K562 (cell line): ENCODE measurements around the gene B3GNT7. TPM values are rescaled to one million over a fixed set of nuclear protein-coding genes. Genes with fewer than 3 reads are reported as not detected.

ENCODE experiments used
- ATAC-seq: fragments of 200-7000 bp; cut with Tn5 transposase; 3 replicates; pipeline ENCODE4 v1.9.1; 2020; ENCODE audit warnings: moderate library complexity
- BruUV-seq: library from RNA; stranded (reverse); fragments of 400-500 nt; replicated peaks from 2 replicates; lab custom pipeline; 2021; lab: Mats Ljungman, UMichigan
- CTCF ChIA-PET: fragments of 300-600 bp; formaldehyde crosslinking; extraction: SDS; loops from one replicate; lab custom pipeline; 2021; ENCODE audit warnings: low intra/inter-chr PET ratio; lab: Yijun Ruan, JAX
- POLR2A ChIA-PET: fragments of 300-600, 350-650 bp; sonication (Branson Sonifier 250); formaldehyde crosslinking; extraction: SDS; loops from one replicate; lab custom pipeline; 2021; ENCODE audit warnings: antibody characterized with exemption, inconsistent platforms; lab: Yijun Ruan, JAX
- DNase-seq, 4 experiments: peaks; one replicate each; pipeline versions ENCODE4 v3.0.0 to v3.0.0-alpha.2; 2011 to 2018; ENCODE audit warnings: low spot score in 3 of 4, mixed read lengths in 3 of 4; ENCODE audit errors: extremely low read depth in 1 of 4
- FAIRE-seq: peaks from 2 replicates; lab custom pipeline; 2011; peaks lifted over from hg19 to GRCh38; lab: Jason Lieb, UNC
- H2AFZ ChIP-seq: 2 replicates; pipeline ENCODE4 v1.6.0; 2011; ENCODE audit warnings: low read depth, low read length, control low read depth, inconsistent platforms
- H3K27ac ChIP-seq: fragments of 200-600 bp; 3 replicates; pipeline ENCODE4 v1.8.0; 2011; ENCODE audit warnings: low read depth, mild to moderate bottlenecking, control low read depth, inconsistent platforms, low read length, moderate library complexity, mixed read lengths; ENCODE audit errors: extremely low read depth
- H3K27me3 ChIP-seq, 2 experiments: fragments of 300-600 bp in 1 of 2; 2 replicates in 1 of 2; 3 replicates in 1 of 2; pipeline versions ENCODE4 v1.6.0 to v1.8.0; 2011; ENCODE audit warnings: inconsistent platforms in 2 of 2, low read length in 2 of 2, mild to moderate bottlenecking in 1 of 2, mixed read lengths in 1 of 2, moderate library complexity in 1 of 2; ENCODE audit not compliant: control insufficient read depth in 2 of 2, insufficient read depth in 2 of 2
- H3K36me3 ChIP-seq: fragments of 300-600 bp; 3 replicates; pipeline ENCODE4 v1.8.0; 2011; ENCODE audit warnings: mild to moderate bottlenecking, low read length, inconsistent platforms; ENCODE audit not compliant: control insufficient read depth, insufficient read depth
- H3K4me1 ChIP-seq, 2 experiments: fragments of 200-600 bp in 1 of 2; replicated peaks in 1 of 2; 2 replicates in 1 of 2; 3 replicates in 1 of 2; pipeline versions ENCODE4 v1.5.1 to v1.8.0; 2011; ENCODE audit warnings: inconsistent platforms in 2 of 2, low read length in 2 of 2, mild to moderate bottlenecking in 1 of 2, mixed read lengths in 1 of 2, moderate library complexity in 1 of 2; ENCODE audit not compliant: control insufficient read depth in 2 of 2, insufficient read depth in 2 of 2
- H3K4me2 ChIP-seq: 2 replicates; pipeline ENCODE4 v1.6.1; 2011; ENCODE audit warnings: low read length, control low read depth, inconsistent platforms, mixed read lengths; ENCODE audit not compliant: insufficient read depth
- H3K4me3 ChIP-seq: fragments of 200-600 bp; sonication (generic), shearing (Covaris generic); 2 replicates; pipeline ENCODE4 v1.5.1; 2016; ENCODE audit warnings: control low read depth, inconsistent platforms
- H3K79me2 ChIP-seq: fragments of 200-600 bp; 3 replicates; pipeline ENCODE4 v1.8.0; 2011; ENCODE audit warnings: low read length, inconsistent platforms; ENCODE audit not compliant: control insufficient read depth, insufficient read depth
- H3K9ac ChIP-seq, 2 experiments: 2 replicates each; pipeline versions ENCODE4 v1.6.0 to v1.6.1; 2011; ENCODE audit warnings: low read depth in 2 of 2, low read length in 2 of 2, control low read depth in 1 of 2, inconsistent platforms in 1 of 2, mild to moderate bottlenecking in 1 of 2, mixed read lengths in 1 of 2; ENCODE audit not compliant: insufficient read depth in 1 of 2
- H3K9me1 ChIP-seq: one replicate; pipeline ENCODE4 v1.6.0; 2011; ENCODE audit warnings: inconsistent platforms, mild to moderate bottlenecking, low read length, moderate library complexity; ENCODE audit not compliant: control insufficient read depth, insufficient read depth
- H3K9me3 ChIP-seq: replicated peaks from 2 replicates; pipeline ENCODE4 v1.5.1; 2011; ENCODE audit warnings: low read depth, low read length, inconsistent platforms; ENCODE audit not compliant: control insufficient read depth, insufficient read depth
- H4K20me1 ChIP-seq: replicated peaks from 2 replicates; pipeline ENCODE4 v1.6.1; 2011; ENCODE audit warnings: low read length, inconsistent platforms, mixed read lengths; ENCODE audit not compliant: control insufficient read depth, insufficient read depth
- CREB3L1 ChIP-seq: fragments of 450-650 bp; IDR thresholded peaks from 2 replicates; pipeline ENCODE4 v1.6.1; 2014; ENCODE audit warnings: low read depth, mild to moderate bottlenecking, moderate library complexity, borderline replicate concordance
- GABPB1 ChIP-seq: sonication (generic); formaldehyde crosslinking; IDR thresholded peaks from 2 replicates; pipeline ENCODE4 v1.8.0; 2022; ENCODE audit warnings: mild to moderate bottlenecking, missing genetic modification reagents
- GABPB2 ChIP-seq: fragments of 250-450 bp; sonication (Bioruptor Pico); conservative IDR thresholded peaks from 2 replicates; pipeline ENCODE4 v1.5.1; 2021; ENCODE audit warnings: mild to moderate bottlenecking
- HDAC3 ChIP-seq: fragments of 450-650 bp; IDR thresholded peaks from 2 replicates; pipeline ENCODE4 v1.6.1; 2018; ENCODE audit warnings: borderline replicate concordance, mild to moderate bottlenecking, moderate library complexity; ENCODE audit not compliant: partially characterized antibody
- HDAC8 ChIP-seq: fragments of 450-650 bp; IDR thresholded peaks from 2 replicates; pipeline ENCODE4 v1.6.1; 2016; ENCODE audit warnings: mild to moderate bottlenecking, missing genetic modification characterization, moderate library complexity, missing compliant biosample characterization
- HMG20A ChIP-seq: fragments of 450-650 bp; formaldehyde crosslinking; conservative IDR thresholded peaks from 2 replicates; pipeline ENCODE4 v1.4.0; 2020; ENCODE audit warnings: mild to moderate bottlenecking, mixed read lengths
- MXD1 ChIP-seq: fragments of 250-450 bp; sonication (Bioruptor Pico); IDR thresholded peaks from 2 replicates; pipeline ENCODE4 v1.8.0; 2021; ENCODE audit warnings: borderline replicate concordance, mild to moderate bottlenecking, moderate library complexity; ENCODE audit not compliant: poor library complexity, severe bottlenecking
- NBN ChIP-seq: fragments of 450-650 bp; IDR thresholded peaks from 2 replicates; pipeline ENCODE4 v1.6.1; 2016; ENCODE audit warnings: low read depth, mild to moderate bottlenecking
- PCBP2 ChIP-seq: fragments of 200-400 bp; formaldehyde crosslinking; IDR thresholded peaks from 2 replicates; pipeline ENCODE4 v1.6.1; 2018; ENCODE audit warnings: low read length, low read depth, mild to moderate bottlenecking, moderate library complexity; ENCODE audit not compliant: poor library complexity, severe bottlenecking
- SMAD4 ChIP-seq: fragments of 250-450 bp; sonication (Bioruptor Pico); conservative IDR thresholded peaks from 2 replicates; pipeline ENCODE4 v1.8.0; 2021; ENCODE audit warnings: inconsistent platforms, mild to moderate bottlenecking, moderate library complexity
- SMARCC2 ChIP-seq: fragments of 450-650 bp; IDR thresholded peaks from 2 replicates; pipeline ENCODE4 v1.6.1; 2017; ENCODE audit warnings: antibody characterized with exemption, moderate library complexity, mild to moderate bottlenecking, low read depth
- TCF7 ChIP-seq: sonication (generic); IDR thresholded peaks from 2 replicates; pipeline ENCODE4 v1.6.1; 2016; ENCODE audit warnings: antibody characterized with exemption, borderline replicate concordance
- ZBTB33 ChIP-seq: sonication (generic); formaldehyde crosslinking; IDR thresholded peaks from 2 replicates; pipeline ENCODE4 v1.8.1; 2023; ENCODE audit warnings: mild to moderate bottlenecking, missing genetic modification reagents
- ZBTB43 ChIP-seq: sonication (generic); formaldehyde crosslinking; IDR thresholded peaks from 2 replicates; pipeline ENCODE4 v1.8.0; 2023; ENCODE audit warnings: mild to moderate bottlenecking, missing genetic modification reagents
- ZNF12 ChIP-seq: sonication (generic); formaldehyde crosslinking; IDR thresholded peaks from 2 replicates; pipeline ENCODE4 v1.4.0; 2020; ENCODE audit warnings: mild to moderate bottlenecking, missing genetic modification reagents
- ZNF324 ChIP-seq: fragments of 250-450 bp; sonication (Bioruptor Pico); IDR thresholded peaks from 2 replicates; pipeline ENCODE4 v1.4.0; 2020; ENCODE audit warnings: mild to moderate bottlenecking
- ZNF644 ChIP-seq: fragments of 200-800 bp; sonication (Bioruptor generic); IDR thresholded peaks from 2 replicates; pipeline ENCODE4 v1.6.1; 2016; ENCODE audit warnings: low read depth, missing genetic modification characterization, missing compliant biosample characterization
- WGBS: fragments of 100-300 bp; shearing (Covaris generic); methylation state at CpG from one replicate; pipeline ENCODE4 v1.1.6; 2016; ENCODE audit warnings: low coverage, mixed read lengths; ENCODE audit not compliant: insufficient coverage; ENCODE audit errors: missing lambda C conversion rate; 5-methylcytosine and 5-hydroxymethylcytosine counted together
- in situ Hi-C: fragments of 300-500 bp; cut with MboI; formaldehyde crosslinking; loops from 4 replicates; pipeline ENCODE4 v1.15.0; 2018; ENCODE audit warnings: inconsistent platforms, mixed read lengths
- intact Hi-C: fragments of 100-400 bp; cut with micrococcal nuclease; formaldehyde crosslinking; loops from 2 replicates; pipeline ENCODE4 v1.14.2; 2022
- polyA plus RNA-seq, 8 experiments: library from polyadenylated mRNA; depleted of rRNA in 4 of 8; stranded (reverse) in 5 of 8; unstranded in 3 of 8; fragments of >200 nt; fragmentation: Nextera tagmentation in 2 of 8; fragmentation: Illumina TruSeq in 1 of 8; extraction: Ambion mirVana in 2 of 8; extraction: Trizol in 1 of 8; gene quantifications; 2 replicates each; pipeline versions ENCODE4 v1.2.1 to v1.2.3, GENCODE V29; 2011 to 2014; ENCODE audit warnings: inconsistent platforms in 1 of 8, missing spikeins in 1 of 8
- total RNA-seq, 7 experiments: library from RNA; depleted of rRNA in 6 of 7; stranded (reverse); fragments of >200 nt in 6 of 7; fragmentation: Illumina TruSeq in 2 of 7; extraction: Trizol in 2 of 7; gene quantifications; 2 replicates each; pipeline versions ENCODE4 v1.2.1 to v1.2.3, GENCODE V29; 2011 to 2021; ENCODE audit warnings: low replicate concordance in 1 of 7

Gene B3GNT7
- total and polyA plus RNA-seq, 9 of the 15 experiments (the other 6 are each of a cell fraction or from before 2014, with no cell fraction given), result 0.20 TPM; not detected in 8

GRCh38 chr2:231371430-231372054 lies 24.0 kb upstream of the B3GNT7 start:
- WGBS, result 39% methylated on average over 11 of the region's 13 CpGs
- H3K4me3 ChIP-seq, result no peak overlapping the region
- peaks cover 0 to 7% of the 10 kb centered on the region in 2 experiments; a peak in 1 of 5 replicates for H3K27me3 ChIP-seq
- H2AFZ ChIP-seq, result no peak overlapping the region
- H4K20me1 ChIP-seq, result no peaks in the 10 kb centered on the region
- H3K79me2 ChIP-seq, result no peaks in the 10 kb centered on the region
- no peaks in the 10 kb centered on the region for H3K9me1 ChIP-seq
- FAIRE-seq (no peak), ATAC-seq (no peak), DNase-seq (no peak)
- intact Hi-C loops, result no loop called here
- no peaks in the 10 kb centered on the region for H3K36me3 ChIP-seq
- BruUV-seq, result no TSS peak
- no peak overlapping the region for H3K27ac ChIP-seq
- no peak overlapping the region for H3K4me2 ChIP-seq
- peaks cover 13 to 14% of the 10 kb centered on the region in 2 experiments; a peak in 4 of 5 replicates for H3K4me1 ChIP-seq
- TF ChIP-seq ZBTB33 (CRISPR knock-in tag), result no peak
- TF ChIP-seq ZNF324, result no peak
- TF ChIP-seq TCF7, result no peak
- no peak for TF ChIP-seq ZNF12 (CRISPR knock-in tag)
- no peak for TF ChIP-seq CREB3L1
- no peak for TF ChIP-seq PCBP2
- no peak for TF ChIP-seq MXD1 (CRISPR knock-in tag)
- no peak for TF ChIP-seq SMARCC2
- no peak for TF ChIP-seq HDAC3
- TF ChIP-seq ZBTB43 (CRISPR knock-in tag), result no peak
- TF ChIP-seq NBN, result no peak
- no peak for TF ChIP-seq SMAD4 (CRISPR knock-in tag)
- TF ChIP-seq HMG20A (CRISPR knock-in tag), result no peak
- TF ChIP-seq GABPB2, result no peak
- no peak for TF ChIP-seq HDAC8 (tag)
- TF ChIP-seq ZNF644 (tag), result no peak
- TF ChIP-seq GABPB1 (CRISPR knock-in tag), result no peak
- in situ Hi-C loops, result no loop called here
- ChIA-PET CTCF (no interaction called here), POLR2A (interaction anchor here (0.5 to 0.6 kb wide), 3 partner anchors 17 to 343 kb away, joined by 3 read pairs; no protein-coding TSS in a partner anchor)
- H3K9me3 ChIP-seq, result no peaks in the 10 kb centered on the region
- H3K9ac ChIP-seq, result no peak overlapping the region; a peak in 1 of 4 replicates
